Activated naive CD4-positive, alpha-beta T cell treated with anti-CD3 and anti-CD28 coated beads, Interleukin-2, amount 50 U/mL, for 16 hours (primary cell): Measurements from ENCODE around the gene CERS4.
"Not testable (repeated sequence)": the region's sequence is repeated elsewhere in the genome, so short reads cannot be mapped to it uniquely, and the experiment has no call there.

Experiments
- DNase-seq: peaks from one replicate; pipeline ENCODE4 v3.0.0-alpha.2; 2020

CERS4 gene

DNA sequence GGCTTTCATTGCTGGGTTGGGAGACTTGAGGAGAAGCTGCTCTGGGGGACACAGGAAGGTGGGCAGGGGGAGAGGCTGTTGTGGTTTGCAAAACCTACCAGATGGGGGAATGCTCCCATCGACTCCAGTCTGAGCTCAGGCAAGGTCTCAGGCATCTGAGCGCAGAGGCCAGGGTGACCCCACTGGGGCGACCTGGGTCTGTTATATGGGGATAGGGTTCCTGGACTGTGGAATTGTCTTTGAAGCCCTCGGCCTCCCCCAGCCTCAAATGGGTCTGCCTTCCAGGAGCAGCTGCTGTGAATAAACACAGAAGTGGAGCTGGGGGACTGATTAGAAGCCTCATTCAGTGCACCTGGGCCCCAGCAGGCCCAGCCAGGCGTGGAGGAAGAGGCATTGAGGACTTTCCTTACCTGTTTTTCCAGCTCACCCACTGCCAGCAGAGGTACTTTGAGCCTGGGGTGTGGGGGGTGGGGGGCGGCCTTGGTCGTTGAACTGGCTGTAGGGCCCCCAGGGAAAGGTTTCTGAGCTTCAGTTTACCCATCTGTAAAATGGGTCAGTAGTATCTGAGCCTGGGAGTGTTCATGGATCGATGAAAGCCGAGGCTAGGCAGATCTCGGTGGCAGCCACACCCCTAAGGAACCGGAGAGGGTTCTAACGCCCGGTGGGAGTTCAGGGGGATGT, 1.4 kb downstream of the CERS4 start:
- no peak for DNase-seq

DNA sequence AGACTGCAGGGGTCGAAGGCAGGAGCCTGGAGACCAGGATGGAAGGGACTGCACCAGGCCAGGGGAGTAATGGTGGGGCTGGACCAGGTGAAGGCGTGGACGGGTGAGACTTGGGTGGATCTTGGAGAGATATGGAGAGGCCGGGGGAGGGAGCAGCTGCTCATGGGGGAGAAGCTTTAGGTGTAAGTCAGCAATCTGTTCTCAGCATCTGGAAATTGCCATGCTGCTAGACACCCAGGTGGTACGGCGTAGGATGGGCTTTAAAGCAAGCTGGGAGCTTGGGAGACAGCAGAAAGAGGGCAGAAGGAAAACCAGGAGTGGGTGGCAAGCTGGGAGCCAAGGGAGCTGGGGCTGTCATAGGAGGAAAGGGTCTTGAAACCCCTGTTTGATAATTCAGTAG, 3.0 kb downstream of the CERS4 start:
- no peak for DNase-seq

DNA sequence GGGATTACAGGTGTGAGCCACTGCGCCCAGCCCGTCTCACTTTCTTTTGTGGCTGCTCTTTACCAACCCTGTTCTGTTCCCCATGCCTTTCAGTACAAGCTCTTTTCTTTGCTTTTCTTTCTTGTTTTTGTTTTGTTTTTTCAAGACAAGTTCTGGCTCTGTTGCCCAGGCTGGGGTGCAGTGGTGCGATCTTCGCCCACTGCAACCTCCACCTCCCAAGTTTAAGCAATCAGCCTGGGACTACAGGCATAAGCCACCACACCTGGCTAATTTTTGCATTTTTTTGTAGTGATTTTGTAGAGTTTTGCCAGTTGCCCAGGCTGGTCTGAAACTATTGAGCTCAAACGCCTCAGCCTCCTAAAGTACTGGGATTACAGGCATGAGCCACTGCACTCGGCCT, 3.7 kb downstream of the CERS4 start:
- no peak for DNase-seq

DNA sequence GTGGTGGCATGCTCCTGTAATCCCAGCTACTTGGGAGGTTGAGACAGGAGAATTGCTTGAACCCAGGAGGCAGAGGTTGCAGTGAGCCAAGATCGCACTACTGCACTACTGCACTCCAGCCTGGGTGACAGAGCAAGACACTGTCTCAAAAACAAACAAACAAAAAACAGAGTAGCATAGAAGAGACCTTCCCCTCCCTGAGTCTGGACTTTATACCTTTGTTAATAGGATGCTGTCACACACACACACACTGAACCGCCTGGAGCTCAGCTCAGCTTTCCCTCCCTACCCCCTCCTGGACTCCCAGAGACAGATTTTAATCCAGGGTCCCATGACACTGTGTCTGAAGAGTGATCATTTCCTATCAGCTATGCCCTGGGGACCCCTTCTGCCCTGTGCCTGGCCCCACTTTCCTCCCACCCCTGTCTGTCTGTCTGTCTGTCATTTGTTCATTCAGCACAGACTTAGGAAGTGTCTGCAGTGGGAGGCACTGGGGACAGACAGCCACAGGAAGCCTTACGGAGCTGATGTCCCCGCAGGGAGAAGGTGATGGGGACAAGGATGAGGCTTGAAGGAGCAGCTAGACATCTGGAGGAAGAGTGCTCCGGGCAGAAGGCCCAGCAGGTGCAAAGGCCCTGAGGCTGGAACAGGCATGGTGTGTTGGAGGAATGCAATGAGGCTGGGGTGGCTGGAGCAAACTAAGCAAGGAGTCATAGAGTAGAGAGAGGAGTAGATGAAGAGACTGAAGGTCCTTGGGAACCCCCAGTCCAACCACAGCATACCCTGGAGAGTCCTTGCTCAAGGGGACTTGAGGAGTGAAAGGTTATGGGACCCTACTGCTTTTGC, 4.9 kb downstream of the CERS4 start:
- DNase-seq = no peak

DNA sequence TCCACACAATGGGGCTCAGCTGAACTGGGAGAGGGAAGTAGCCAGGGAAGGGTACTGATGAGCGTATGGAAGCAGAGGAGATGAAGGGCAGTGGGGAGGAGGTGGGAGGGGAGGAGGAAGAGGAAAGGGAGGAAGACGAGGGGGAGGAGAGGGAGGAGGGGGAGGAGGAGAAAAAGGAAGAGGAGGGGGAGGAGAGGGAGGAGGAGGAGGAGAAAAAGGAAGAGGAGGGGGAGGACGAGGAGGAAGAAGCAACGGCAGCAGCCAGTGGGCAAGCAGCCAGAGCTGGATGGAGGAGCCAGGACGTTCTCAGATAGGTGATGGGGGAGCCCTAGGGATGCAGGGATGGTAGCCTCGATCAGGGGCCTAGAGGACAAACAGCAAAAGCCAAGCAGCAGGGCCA, 5.6 kb downstream of the CERS4 start:
- no peak for DNase-seq

DNA sequence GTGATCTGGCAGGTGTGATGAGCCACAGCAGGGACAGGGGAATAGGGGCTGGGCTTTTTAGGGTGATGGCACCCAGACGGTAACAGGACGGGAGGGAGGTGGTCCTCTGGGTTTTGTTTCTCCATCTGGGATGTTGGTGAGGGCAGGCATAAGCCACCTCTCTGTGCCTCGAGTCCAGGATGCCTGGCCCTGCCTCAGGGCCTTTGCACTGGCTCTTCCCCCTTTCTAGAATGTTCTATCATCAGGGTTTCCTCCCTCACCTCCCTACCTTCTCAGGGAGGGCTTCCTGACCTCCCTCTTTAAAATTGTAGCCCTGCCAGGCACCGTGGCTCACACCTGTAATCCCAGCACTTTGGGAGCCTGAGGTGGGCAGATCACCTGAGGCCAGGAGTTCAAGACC, 6.6 kb downstream of the CERS4 start:
- DNase-seq = no peak

- DNase-seq = no peak
These were observed 7.2 kb downstream of the CERS4 start for GRCh38 chr19:8216357-8216756.

GRCh38 chr19:8218127-8218526, 9.0 kb downstream of the CERS4 start:
- not testable (repeated sequence) for DNase-seq

DNA sequence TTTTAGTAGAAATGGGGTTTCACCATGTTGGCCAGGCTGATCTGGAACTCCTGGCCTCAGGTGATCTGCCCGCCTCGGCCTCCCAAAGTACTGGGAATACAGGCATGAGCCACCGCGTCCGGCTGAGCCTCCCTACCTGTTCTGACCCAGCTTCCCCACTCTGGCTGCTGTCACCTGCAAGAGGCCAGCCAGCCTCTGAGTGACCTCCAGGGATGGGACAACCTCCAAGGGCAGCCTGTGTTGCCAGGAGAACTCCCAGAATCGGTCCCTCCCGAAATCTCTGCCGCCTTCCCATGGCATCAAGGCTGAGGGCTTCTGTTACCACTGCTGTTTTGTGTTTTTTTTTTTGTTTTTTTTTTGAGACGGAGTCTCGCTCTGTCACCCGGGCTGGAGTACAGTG, 11.3 kb downstream of the CERS4 start:
- no peak for DNase-seq

- no peak for DNase-seq
These were observed 12.0 kb downstream of the CERS4 start for GRCh38 chr19:8221161-8221560.

DNA sequence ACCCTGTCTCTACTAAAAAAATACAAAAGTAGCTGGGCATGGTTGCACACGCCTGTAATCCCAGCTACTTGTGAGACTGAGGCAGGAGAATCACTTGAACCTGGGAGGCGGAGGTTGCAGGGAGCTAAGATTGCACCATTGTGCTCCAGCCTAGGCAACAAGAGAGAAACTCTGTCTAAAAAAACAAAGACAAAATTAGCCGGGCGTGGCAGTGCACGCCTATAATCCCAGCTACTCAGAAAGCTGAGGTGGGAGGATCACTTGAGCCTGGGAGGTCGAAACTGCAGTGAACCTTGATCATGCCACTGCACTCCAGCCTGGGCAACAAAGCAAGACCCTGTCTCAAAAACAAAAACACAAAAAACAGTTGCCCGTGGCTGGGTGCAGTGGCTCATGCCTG, 14.3 kb downstream of the CERS4 start:
- DNase-seq = not testable (repeated sequence)

- DNase-seq = no peak
These were observed 15.4 kb downstream of the CERS4 start for GRCh38 chr19:8224394-8225145.

DNA sequence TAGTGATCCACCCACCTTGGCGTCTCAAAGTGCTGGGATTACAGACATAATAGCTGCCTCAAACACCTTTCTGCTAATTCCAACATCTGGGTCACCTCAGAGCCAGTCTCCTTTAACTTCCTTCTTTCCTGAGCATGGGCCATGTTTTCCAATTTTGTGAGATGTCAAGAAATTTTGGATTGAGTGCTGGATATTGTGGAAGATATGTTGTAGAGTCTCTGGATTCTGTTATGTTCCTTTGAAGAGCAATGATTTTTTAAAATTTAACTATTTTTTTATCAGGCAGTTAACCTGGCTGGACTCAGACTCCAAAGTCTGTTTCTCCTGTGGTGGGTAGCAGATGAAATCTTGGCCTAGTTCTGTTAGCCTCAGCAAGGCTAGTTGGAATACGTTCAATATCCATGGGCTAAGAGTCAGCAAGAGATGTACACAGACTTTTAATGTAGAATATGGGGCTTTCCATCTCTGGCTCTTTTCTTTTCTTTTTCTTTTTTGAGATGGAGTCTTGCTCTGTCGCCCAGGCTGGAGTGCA, 22.0 kb downstream of the CERS4 start:
- DNase-seq = no peak

GRCh38 chr19:8233370-8233769, 24.2 kb downstream of the CERS4 start:
- DNase-seq = no peak

GRCh38 chr19:8237026-8237425, 27.9 kb downstream of the CERS4 start:
- DNase-seq = no peak

- DNase-seq = no peak
These were observed 29.1 kb downstream of the CERS4 start for GRCh38 chr19:8238251-8238650.

- no peak for DNase-seq
These were observed 30.5 kb downstream of the CERS4 start for GRCh38 chr19:8239528-8240273.

GRCh38 chr19:8240274-8241229, 31.4 kb downstream of the CERS4 start:
- DNase-seq = no peak

DNA sequence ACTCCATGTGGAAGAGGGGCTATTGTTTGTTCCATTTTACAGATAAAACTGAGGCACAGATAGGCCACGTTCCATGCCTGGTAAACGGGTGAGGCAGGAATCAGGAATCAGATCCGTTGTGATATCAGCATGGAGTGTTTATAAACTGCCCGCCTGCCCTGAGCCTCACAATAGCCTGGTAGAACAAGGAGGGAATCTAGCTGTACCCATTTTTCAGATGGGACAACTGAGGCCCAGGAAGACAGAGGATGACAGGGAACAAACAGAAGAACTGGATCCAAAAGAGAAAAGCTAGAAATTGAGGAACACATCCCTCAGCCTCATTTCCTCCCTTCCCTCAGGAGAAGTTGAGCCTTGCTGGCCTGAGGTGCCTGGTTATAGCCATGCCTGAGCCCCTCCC, 32.5 kb downstream of the CERS4 start:
- DNase-seq = no peak

- no peak for DNase-seq
These were observed 33.1 kb downstream of the CERS4 start for GRCh38 chr19:8242211-8242821.

DNA sequence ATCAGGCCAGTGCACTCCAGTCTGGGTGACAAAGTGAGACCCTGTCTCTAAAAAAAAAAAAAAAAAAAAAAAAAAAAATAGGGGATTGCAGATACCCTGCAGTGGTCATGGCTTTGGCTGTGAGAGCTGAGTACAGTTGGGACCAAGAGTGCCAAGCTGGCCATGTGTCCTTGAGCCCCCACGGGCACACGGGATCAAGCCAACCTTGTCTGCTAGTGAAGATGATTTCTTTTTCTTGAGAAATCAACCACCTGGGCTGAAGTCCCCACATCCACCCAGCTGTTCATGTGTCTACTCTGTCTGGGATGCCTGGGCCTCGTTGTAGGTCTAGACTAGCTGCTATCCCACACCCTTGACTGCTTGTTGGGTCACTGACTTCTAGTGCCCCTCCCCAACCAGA, 34.0 kb downstream of the CERS4 start:
- DNase-seq = no peak
